Upper lobe of right lung (tissue), 1 donor: ENCODE measurements around the gene NOTCH4. TPM values are rescaled to one million over a fixed set of nuclear protein-coding genes. Genes with fewer than 3 reads are reported as not detected.

Source experiments
- ATAC-seq: fragments of 200-7000 bp; cut with Tn5 transposase; one replicate; pipeline ENCODE4 v1.9.1; 2020; ENCODE audit warnings: mild to moderate bottlenecking, moderate library complexity
- DNase-seq: peaks from one replicate; pipeline ENCODE4 v3.0.0-alpha.2; 2020
- H3K27ac ChIP-seq: fragments of 200-600 bp; one replicate; pipeline ENCODE4 v1.8.0; 2022
- H3K27me3 ChIP-seq: fragments of 200-600 bp; one replicate; pipeline ENCODE4 v1.8.0; 2022; ENCODE audit warnings: mild to moderate bottlenecking
- H3K36me3 ChIP-seq: fragments of 200-600 bp; one replicate; pipeline ENCODE4 v1.8.0; 2022
- H3K4me1 ChIP-seq: fragments of 200-600 bp; one replicate; pipeline ENCODE4 v1.8.0; 2022
- H3K4me3 ChIP-seq: fragments of 200-600 bp; one replicate; pipeline ENCODE4 v1.8.0; 2022; ENCODE audit warnings: mild to moderate bottlenecking
- H3K9me3 ChIP-seq: fragments of 200-600 bp; one replicate; pipeline ENCODE4 v1.8.0; 2022
- CTCF ChIP-seq: fragments of 200-600 bp; IDR thresholded peaks from one replicate; pipeline ENCODE4 v1.8.0; 2022; ENCODE audit warnings: antibody characterized with exemption
- intact Hi-C: fragments of 100-400 bp; cut with DNase I; formaldehyde crosslinking; loops from one replicate; pipeline ENCODE4 v1.11.0; 2022
- total RNA-seq: library from RNA; stranded (reverse); fragmentation: NEBNext Ultra II Directional; extraction: Animal tissue kit (Norgen Biotek cat#: 25700); gene quantifications from one replicate; pipeline ENCODE4 v1.2.1, GENCODE V29; 2021
- donor health status: DM: no; HTN: yes; CAD: no; lungs with severe emphysema.

The NOTCH4 gene
- total RNA-seq, 1 donor from 2014 or later: 78.7 TPM

GRCh38 chr6:32254761-32255198 is 30.9 kb upstream of the NOTCH4 start:
- H3K9me3 ChIP-seq: no peaks in the 10 kb centered on the region
- ATAC-seq: peak; percentile 49
- peak overlapping the region; percentile 88 for H3K27ac ChIP-seq
- TF ChIP-seq CTCF: no peak
- no peaks in the 10 kb centered on the region for H3K27me3 ChIP-seq
- intact Hi-C loops: no loop called here
- no peaks in the 10 kb centered on the region for H3K36me3 ChIP-seq
- peaks cover 10% of the 10 kb centered on the region for H3K4me1 ChIP-seq
- DNase-seq: no peak
- H3K4me3 ChIP-seq: peak overlapping the region; percentile 41

DNA sequence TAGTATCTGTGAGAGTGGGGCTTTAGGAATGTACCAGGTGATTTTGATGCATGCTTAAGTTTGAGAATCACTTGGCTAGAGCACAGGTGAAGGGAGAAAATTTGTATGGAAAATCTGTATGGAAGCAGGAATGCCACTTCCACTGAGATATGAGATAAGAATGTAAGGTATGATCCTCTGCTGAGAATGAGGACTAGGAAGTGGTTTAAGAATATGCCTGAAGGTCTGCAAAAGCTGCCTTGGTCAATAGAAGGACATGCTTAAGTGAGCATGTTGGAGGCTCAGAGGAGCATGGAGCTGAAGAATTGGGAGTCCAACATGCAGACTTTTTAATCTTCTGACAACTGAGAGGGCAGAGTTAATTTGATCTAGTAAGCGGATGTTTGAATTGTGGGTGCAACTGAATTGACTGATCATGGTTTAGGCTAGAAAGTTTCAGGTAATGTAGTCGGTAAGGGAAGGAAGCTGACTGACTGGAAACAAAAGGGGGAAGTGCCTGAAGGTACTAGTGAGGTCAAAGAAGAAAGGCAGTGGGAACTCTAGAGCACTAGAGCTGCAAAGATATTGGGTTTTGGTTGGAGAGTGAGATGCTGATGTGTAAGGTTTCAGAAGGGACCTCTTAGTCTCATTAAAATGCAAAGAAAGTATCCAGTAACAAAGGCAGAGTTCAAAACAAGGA is 28.6 kb upstream of the NOTCH4 start:
- TF ChIP-seq CTCF: no peak
- ATAC-seq: no peak
- DNase-seq: no peak
- no peak overlapping the region for H3K27ac ChIP-seq
- no peaks in the 10 kb centered on the region for H3K27me3 ChIP-seq
- H3K4me1 ChIP-seq: peaks cover 10% of the 10 kb centered on the region
- H3K36me3 ChIP-seq: no peaks in the 10 kb centered on the region
- intact Hi-C loops: no loop called here
- H3K9me3 ChIP-seq: no peaks in the 10 kb centered on the region
- H3K4me3 ChIP-seq: no peak overlapping the region

- DNase-seq (no peak), ATAC-seq (no peak)
- intact Hi-C loops: no loop called here
- Histone ChIP-seq H3K9me3 (no peaks in the 10 kb centered on the region), H3K27me3 (no peaks in the 10 kb centered on the region), H3K4me3 (no peak overlapping the region), H3K27ac (no peak overlapping the region), H3K4me1 (no peaks in the 10 kb centered on the region), H3K36me3 (no peaks in the 10 kb centered on the region)
- TF ChIP-seq CTCF: no peak
Measured at GRCh38 chr6:32249262-32249661, 25.4 kb upstream of the NOTCH4 start.

GRCh38 chr6:32247401-32247800 is 23.5 kb upstream of the NOTCH4 start:
- H3K27me3 ChIP-seq: no peaks in the 10 kb centered on the region
- no peaks in the 10 kb centered on the region for H3K36me3 ChIP-seq
- TF ChIP-seq CTCF: no peak
- H3K27ac ChIP-seq: no peak overlapping the region
- no peak for ATAC-seq
- intact Hi-C loops: no loop called here
- no peaks in the 10 kb centered on the region for H3K4me1 ChIP-seq
- no peak overlapping the region for H3K4me3 ChIP-seq
- DNase-seq: no peak
- no peaks in the 10 kb centered on the region for H3K9me3 ChIP-seq

- intact Hi-C loops: no loop called here
- DNase-seq (peak; percentile 89), ATAC-seq (peak; percentile 94)
- peak; percentile 89 for TF ChIP-seq CTCF
- Histone ChIP-seq H3K27ac (peak overlapping the region; percentile 61), H3K36me3 (no peaks in the 10 kb centered on the region), H3K27me3 (no peaks in the 10 kb centered on the region), H3K9me3 (no peaks in the 10 kb centered on the region), H3K4me1 (no peaks in the 10 kb centered on the region), H3K4me3 (no peak overlapping the region)
Measured at GRCh38 chr6:32244946-32245398, 21.1 kb upstream of the NOTCH4 start.
